ENCODE measurements around the gene MAP9.

DNA sequence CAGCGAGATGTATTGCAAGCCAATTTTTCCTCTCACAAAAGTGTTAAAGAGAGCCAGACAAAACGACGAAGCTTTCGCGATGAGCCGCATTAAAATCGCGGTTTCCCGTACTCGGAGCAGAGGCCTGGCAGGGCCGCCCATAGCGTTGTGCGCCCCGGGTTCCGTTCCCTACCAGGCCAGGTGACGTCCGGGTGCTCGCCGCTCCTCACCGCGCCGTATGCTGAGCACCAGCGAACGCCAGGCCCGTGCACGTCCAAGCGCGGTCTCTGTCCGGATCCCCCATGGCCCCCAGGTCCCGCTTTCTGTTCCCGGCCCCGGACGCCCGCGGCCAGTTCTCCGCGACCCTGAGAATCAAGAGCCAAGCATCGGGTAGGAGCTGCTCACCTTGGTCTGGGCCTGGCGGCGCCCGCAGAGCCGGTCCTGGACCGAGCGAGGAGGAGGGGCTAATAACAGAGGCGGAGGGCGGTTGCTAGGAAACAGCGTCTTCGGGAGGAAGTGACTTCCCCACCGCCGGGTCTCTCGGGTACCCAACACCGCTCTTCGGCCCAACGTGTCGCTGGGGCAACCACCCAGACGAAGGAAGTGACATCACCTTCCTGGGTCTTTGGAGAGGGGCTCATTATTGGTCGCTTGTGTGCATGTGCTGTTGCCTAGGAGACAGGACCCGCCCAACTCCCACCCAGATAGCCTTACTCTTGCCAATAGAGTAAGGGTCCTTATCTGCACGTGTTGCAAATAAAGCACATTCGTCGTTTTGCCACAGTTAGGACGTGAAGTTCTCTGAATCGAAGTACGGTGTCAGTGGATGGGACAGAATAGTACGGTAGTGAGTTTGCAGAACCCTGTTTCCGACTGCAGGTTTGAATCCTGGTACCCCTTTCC lies at the start of gene MAP9:
- TF ChIP-seq, protein P1, sequence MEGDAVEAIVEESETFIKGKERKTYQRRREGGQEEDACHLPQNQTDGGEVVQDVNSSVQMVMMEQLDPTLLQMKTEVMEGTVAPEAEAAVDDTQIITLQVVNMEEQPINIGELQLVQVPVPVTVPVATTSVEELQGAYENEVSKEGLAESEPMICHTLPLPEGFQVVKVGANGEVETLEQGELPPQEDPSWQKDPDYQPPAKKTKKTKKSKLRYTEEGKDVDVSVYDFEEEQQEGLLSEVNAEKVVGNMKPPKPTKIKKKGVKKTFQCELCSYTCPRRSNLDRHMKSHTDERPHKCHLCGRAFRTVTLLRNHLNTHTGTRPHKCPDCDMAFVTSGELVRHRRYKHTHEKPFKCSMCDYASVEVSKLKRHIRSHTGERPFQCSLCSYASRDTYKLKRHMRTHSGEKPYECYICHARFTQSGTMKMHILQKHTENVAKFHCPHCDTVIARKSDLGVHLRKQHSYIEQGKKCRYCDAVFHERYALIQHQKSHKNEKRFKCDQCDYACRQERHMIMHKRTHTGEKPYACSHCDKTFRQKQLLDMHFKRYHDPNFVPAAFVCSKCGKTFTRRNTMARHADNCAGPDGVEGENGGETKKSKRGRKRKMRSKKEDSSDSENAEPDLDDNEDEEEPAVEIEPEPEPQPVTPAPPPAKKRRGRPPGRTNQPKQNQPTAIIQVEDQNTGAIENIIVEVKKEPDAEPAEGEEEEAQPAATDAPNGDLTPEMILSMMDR (conservative IDR thresholded peaks at IDR 0.05; ENCODE audit: low read depth, low read length): no peak
- no peak; the same call in 1 of the 2 replicates for TF ChIP-seq POLR2A (IDR thresholded peaks at IDR 0.05; ENCODE audit: low read depth, low read length)
- peak; percentile 29; the same call in 1 of the 2 replicates for TF ChIP-seq MAZ (IDR thresholded peaks at IDR 0.05; ENCODE audit: borderline replicate concordance, low read depth, low read length)
- peak; percentile 81 for TF ChIP-seq RFX5 (IDR thresholded peaks at IDR 0.05; ENCODE audit: low read depth, low read length)
- TF ChIP-seq, protein P2, sequence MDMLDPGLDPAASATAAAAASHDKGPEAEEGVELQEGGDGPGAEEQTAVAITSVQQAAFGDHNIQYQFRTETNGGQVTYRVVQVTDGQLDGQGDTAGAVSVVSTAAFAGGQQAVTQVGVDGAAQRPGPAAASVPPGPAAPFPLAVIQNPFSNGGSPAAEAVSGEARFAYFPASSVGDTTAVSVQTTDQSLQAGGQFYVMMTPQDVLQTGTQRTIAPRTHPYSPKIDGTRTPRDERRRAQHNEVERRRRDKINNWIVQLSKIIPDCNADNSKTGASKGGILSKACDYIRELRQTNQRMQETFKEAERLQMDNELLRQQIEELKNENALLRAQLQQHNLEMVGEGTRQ (IDR thresholded peaks at IDR 0.05; ENCODE audit: low read depth, low read length): peak; percentile 71; the same call in 1 of the 2 replicates
- no peak for TF ChIP-seq NFE2L2 (IDR thresholded peaks at IDR 0.05; ENCODE audit: low read depth, low read length)
- TF ChIP-seq CEBPB (IDR thresholded peaks at IDR 0.05; ENCODE audit: low read depth, low read length): no peak
- TF ChIP-seq, protein P3, sequence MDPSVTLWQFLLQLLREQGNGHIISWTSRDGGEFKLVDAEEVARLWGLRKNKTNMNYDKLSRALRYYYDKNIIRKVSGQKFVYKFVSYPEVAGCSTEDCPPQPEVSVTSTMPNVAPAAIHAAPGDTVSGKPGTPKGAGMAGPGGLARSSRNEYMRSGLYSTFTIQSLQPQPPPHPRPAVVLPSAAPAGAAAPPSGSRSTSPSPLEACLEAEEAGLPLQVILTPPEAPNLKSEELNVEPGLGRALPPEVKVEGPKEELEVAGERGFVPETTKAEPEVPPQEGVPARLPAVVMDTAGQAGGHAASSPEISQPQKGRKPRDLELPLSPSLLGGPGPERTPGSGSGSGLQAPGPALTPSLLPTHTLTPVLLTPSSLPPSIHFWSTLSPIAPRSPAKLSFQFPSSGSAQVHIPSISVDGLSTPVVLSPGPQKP (IDR thresholded peaks at IDR 0.05; ENCODE audit: borderline replicate concordance, low read depth, low read length): no peak
